Panc1 (cell line): Measurements from ENCODE around the gene SRSF10. TPM values are rescaled to one million over a fixed set of nuclear protein-coding genes. Genes with fewer than 3 reads are reported as not detected.

Experiments
- ATAC-seq: fragments of 200-7000 bp; cut with Tn5 transposase; 2 replicates; pipeline ENCODE4 v1.9.1; 2020; ENCODE audit warnings: mild to moderate bottlenecking, moderate library complexity
- BruUV-seq: library from RNA; stranded (reverse); fragments of 400-500 nt; replicated peaks from 2 replicates; lab custom pipeline; 2021; lab: Mats Ljungman, UMichigan
- CTCF ChIA-PET: fragments of 300-600 bp; sonication (Branson Sonifier 250); formaldehyde crosslinking; loops from one replicate; lab custom pipeline; 2022; ENCODE audit warnings: antibody characterized with exemption; lab: Charles Lee
- POLR2A ChIA-PET: fragments of 300-600 bp; sonication (Branson Sonifier 250); formaldehyde crosslinking; loops from one replicate; lab custom pipeline; 2022; ENCODE audit warnings: antibody characterized with exemption; lab: Charles Lee
- DNase-seq: peaks from one replicate; pipeline ENCODE4 v3.0.0-alpha.2; 2010; ENCODE audit warnings: low read depth, low spot score
- H3K27ac ChIP-seq: 2 replicates; pipeline ENCODE4 v1.5.1; 2011; ENCODE audit warnings: mild to moderate bottlenecking, low read length, inconsistent platforms
- H3K27me3 ChIP-seq: fragments of 200-500 bp; sonication (Bioruptor generic); 2 replicates; pipeline ENCODE4 v1.6.0; 2014; ENCODE audit warnings: low read length, inconsistent platforms; ENCODE audit not compliant: control insufficient read depth, insufficient read depth
- H3K36me3 ChIP-seq: fragments of 200-500 bp; sonication (Bioruptor generic); 2 replicates; pipeline ENCODE4 v1.5.1; 2014; ENCODE audit warnings: inconsistent platforms, mild to moderate bottlenecking, low read length, moderate library complexity; ENCODE audit not compliant: control insufficient read depth, insufficient read depth
- H3K4me1 ChIP-seq: 2 replicates; pipeline ENCODE4 v1.5.1; 2011; ENCODE audit warnings: inconsistent platforms, mild to moderate bottlenecking, low read length, moderate library complexity; ENCODE audit not compliant: control insufficient read depth, insufficient read depth
- H3K4me3 ChIP-seq, 2 experiments: 2 replicates each; pipeline ENCODE4 v1.5.1; 2011 to 2012; ENCODE audit warnings: low read depth in 2 of 2, low read length in 2 of 2, mild to moderate bottlenecking in 2 of 2, inconsistent platforms in 1 of 2, moderate library complexity in 1 of 2
- H3K9me3 ChIP-seq: fragments of 200-500 bp; sonication (Bioruptor generic); 2 replicates; pipeline ENCODE4 v1.5.1; 2014; ENCODE audit warnings: low read depth, mild to moderate bottlenecking, inconsistent platforms, low read length, moderate library complexity; ENCODE audit not compliant: control insufficient read depth, insufficient read depth
- CTCF ChIP-seq: fragments of 450-650 bp; IDR thresholded peaks from 2 replicates; pipeline ENCODE4 v1.5.1; 2017; ENCODE audit warnings: mild to moderate bottlenecking
- POLR2AphosphoS5 ChIP-seq: IDR thresholded peaks from 2 replicates; pipeline ENCODE4 v1.6.1; 2012; ENCODE audit warnings: mild to moderate bottlenecking, low read depth, low read length, moderate library complexity
- REST ChIP-seq, 2 experiments: IDR thresholded peaks; 2 replicates each; pipeline ENCODE4 v1.6.1; 2011 to 2012; ENCODE audit warnings: low read depth in 2 of 2, control low read depth in 1 of 2, low read length in 1 of 2, mild to moderate bottlenecking in 1 of 2, moderate library complexity in 1 of 2; ENCODE audit not compliant: insufficient read depth in 1 of 2
- SIN3A ChIP-seq: IDR thresholded peaks from 2 replicates; pipeline ENCODE4 v1.6.1; 2012; ENCODE audit warnings: low read depth, mild to moderate bottlenecking, low read length, moderate library complexity, borderline replicate concordance; ENCODE audit not compliant: insufficient read depth
- TCF7L2 ChIP-seq: IDR thresholded peaks from 2 replicates; pipeline ENCODE4 v1.6.1; 2011; ENCODE audit warnings: mild to moderate bottlenecking, low read depth, low read length, inconsistent platforms
- in situ Hi-C: cut with HindIII; loops from 2 replicates; pipeline ENCODE4 v1.10.0; 2016; ENCODE audit warnings: low sequenced_read_pairs, low pct_unique_long_range_greater_than_20kb
- intact Hi-C: fragments of 100-400 bp; cut with micrococcal nuclease; formaldehyde crosslinking; loops from one replicate; pipeline ENCODE4 v1.10.0; 2022; ENCODE audit not compliant: unreplicated experiment
- total RNA-seq: library from RNA; stranded (reverse); gene quantifications from one replicate; pipeline ENCODE4 v1.2.1, GENCODE V29; 2021; ENCODE audit not compliant: unreplicated experiment

The SRSF10 gene
- total RNA-seq, 1 experiment from 2014 or later, result 137 TPM

DNA sequence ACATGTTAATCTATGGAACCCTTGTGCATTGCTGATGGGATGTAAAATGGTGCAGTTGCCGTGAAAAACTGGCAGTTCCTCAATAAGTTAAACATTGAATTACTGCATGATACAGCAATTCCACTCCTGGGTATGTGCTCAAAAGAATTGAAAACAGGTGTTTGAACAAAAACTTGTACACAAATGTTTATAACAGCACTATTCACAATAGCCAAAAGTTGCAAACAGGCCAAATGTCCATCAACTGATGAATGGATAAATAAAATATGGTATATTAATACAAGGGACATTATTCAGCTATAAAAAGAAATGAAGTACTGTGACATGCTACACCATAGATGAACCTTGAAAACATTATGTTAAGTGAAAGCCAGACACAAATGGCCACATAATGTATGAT, 17.7 kb upstream of the SRSF10 start:
- Histone ChIP-seq H3K9me3 (no peaks in the 10 kb centered on the region), H3K4me3 (no peak overlapping the region), H3K36me3 (no peaks in the 10 kb centered on the region), H3K27ac (no peak overlapping the region), H3K4me1 (peaks cover 3% of the 10 kb centered on the region; the same call in 1 of the 2 replicates), H3K27me3 (no peaks in the 10 kb centered on the region)
- ChIA-PET CTCF (no interaction called here), POLR2A (no interaction called here)
- no TSS peak for BruUV-seq
- in situ Hi-C loops (no loop called here), intact Hi-C loops (no loop called here)
- no peak for ATAC-seq
- DNase-seq, result no peak
- TF ChIP-seq SIN3A (no peak), TCF7L2 (no peak), POLR2AphosphoS5 (no peak), REST (IDR thresholded peaks at IDR 0.05; ENCODE audit: insufficient read depth in 1 of 2, low read depth in 2 of 2, low read length in 1 of 2) (no peak), CTCF (no peak)

DNA sequence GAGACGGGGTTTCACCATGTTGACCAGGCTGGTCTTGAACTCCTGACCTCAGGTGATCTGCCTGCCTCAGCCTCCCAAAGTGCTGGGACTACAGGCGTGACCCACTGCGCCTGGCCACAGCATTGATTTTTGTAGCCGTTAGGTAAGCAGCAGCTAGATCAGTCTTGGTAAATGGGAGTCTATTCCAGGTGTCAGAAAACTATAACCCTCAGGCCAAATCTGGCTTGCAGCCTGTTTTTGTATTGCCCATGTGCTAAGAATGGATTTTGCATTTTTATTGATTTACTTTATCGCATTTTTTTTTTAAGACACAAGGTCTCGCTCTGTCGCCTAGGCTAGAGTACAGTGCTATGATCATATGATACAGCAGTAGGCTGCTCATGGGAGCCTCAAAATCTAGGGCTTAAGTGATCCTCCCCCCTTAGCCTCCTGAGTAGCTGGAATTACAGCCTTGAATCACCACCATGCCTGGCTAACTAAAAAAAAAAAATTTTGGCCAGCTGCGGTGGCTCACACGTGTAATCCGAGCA, 16.6 kb upstream of the SRSF10 start:
- peaks cover 3% of the 10 kb centered on the region; the same call in 1 of the 2 replicates for H3K4me1 ChIP-seq
- TF ChIP-seq POLR2AphosphoS5 (no peak), REST (IDR thresholded peaks at IDR 0.05; ENCODE audit: insufficient read depth in 1 of 2, low read depth in 2 of 2, low read length in 1 of 2) (no peak), CTCF (no peak), SIN3A (no peak), TCF7L2 (no peak)
- H3K4me3 ChIP-seq, result no peak overlapping the region
- ChIA-PET POLR2A (no interaction called here), CTCF (interaction anchor here (0.6 kb wide), 1 partner anchor 118 kb away, joined by 4 read pairs; no protein-coding TSS in a partner anchor)
- ATAC-seq (no peak), DNase-seq (no peak)
- H3K9me3 ChIP-seq, result no peaks in the 10 kb centered on the region
- H3K27ac ChIP-seq, result no peak overlapping the region
- no peaks in the 10 kb centered on the region for H3K36me3 ChIP-seq
- in situ Hi-C loops (no loop called here), intact Hi-C loops (no loop called here)
- no peaks in the 10 kb centered on the region for H3K27me3 ChIP-seq
- no TSS peak for BruUV-seq
